ENCODE measurements around the gene FASTKD3. TPM values are rescaled to one million over a fixed set of nuclear protein-coding genes. Genes with fewer than 3 reads are reported as not detected.

Gene FASTKD3
- total RNA-seq, 1 experiment from 2014 or later, result 20.6 TPM

DNA sequence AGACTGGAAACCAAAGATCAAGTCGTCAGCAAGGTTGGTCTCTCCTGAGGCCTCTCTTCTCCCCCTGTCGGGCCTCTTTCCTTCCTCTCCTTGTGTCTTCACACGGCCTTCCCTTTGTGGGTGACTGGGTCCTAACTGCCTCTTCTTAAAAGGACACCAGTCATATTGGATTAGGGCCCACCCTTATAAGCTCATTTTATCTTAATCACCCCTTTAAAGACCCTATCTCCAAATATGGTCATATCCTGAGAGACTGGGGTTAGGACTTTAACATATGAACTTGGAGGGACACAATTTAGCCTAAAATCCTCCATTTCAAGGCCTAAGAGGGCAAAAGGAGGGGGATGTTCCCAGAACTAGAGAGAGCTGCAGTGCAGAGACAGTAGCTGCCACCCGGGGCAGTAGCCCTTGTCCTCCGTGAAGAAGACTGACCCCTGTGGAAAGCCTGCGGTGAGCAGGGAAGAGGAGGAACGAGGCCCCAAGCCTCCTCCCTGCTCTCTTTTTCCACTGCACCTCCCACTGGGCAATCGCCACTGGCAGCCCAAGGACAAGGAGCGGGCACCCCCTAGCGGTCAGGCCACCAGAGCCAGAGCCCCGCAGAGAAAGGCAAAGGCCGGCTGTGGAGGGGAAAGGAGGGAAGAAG lies 52.8 kb downstream of the FASTKD3 start:
- no peaks in the 10 kb centered on the region; the same call in 1 of the 2 replicates for H3K9me2 ChIP-seq (ENCODE audit: insufficient read depth)
- no TSS peak for BruUV-seq (replicated peaks)
- TF ChIP-seq, protein P1, sequence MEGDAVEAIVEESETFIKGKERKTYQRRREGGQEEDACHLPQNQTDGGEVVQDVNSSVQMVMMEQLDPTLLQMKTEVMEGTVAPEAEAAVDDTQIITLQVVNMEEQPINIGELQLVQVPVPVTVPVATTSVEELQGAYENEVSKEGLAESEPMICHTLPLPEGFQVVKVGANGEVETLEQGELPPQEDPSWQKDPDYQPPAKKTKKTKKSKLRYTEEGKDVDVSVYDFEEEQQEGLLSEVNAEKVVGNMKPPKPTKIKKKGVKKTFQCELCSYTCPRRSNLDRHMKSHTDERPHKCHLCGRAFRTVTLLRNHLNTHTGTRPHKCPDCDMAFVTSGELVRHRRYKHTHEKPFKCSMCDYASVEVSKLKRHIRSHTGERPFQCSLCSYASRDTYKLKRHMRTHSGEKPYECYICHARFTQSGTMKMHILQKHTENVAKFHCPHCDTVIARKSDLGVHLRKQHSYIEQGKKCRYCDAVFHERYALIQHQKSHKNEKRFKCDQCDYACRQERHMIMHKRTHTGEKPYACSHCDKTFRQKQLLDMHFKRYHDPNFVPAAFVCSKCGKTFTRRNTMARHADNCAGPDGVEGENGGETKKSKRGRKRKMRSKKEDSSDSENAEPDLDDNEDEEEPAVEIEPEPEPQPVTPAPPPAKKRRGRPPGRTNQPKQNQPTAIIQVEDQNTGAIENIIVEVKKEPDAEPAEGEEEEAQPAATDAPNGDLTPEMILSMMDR (conservative IDR thresholded peaks at IDR 0.05), result peak; percentile 92
- TF ChIP-seq EZH2 (IDR thresholded peaks at IDR 0.05; ENCODE audit: low read depth), result no peak
- intact Hi-C loops (cut with micrococcal nuclease; ENCODE audit: unreplicated experiment), result loop anchor here (1.0 to 2.0 kb wide), 2 partner anchors 555 to 1049 kb away; no protein-coding TSS in a partner anchor
- H3K27ac ChIP-seq, result no peak overlapping the region
- no peak overlapping the region for H2AFZ ChIP-seq
- peaks cover 96% of the 10 kb centered on the region for H3K27me3 ChIP-seq (ENCODE audit: insufficient read depth, low read depth)
- H3K4me1 ChIP-seq (replicated peaks; ENCODE audit: insufficient read depth), result no peaks in the 10 kb centered on the region
- no peak overlapping the region for H3K4me3 ChIP-seq
- H4K20me1 ChIP-seq (ENCODE audit: insufficient read depth), result 0 out of 2 replicates have a peak, but pooled peaks cover 3% of the 10 kb centered on the region
- ChIA-PET CTCF (interaction anchor here (0.7 kb wide), 1 partner anchor 364 kb away, joined by 3 read pairs; no protein-coding TSS in a partner anchor), POLR2A (ENCODE audit: unreplicated experiment) (no interaction called here)
- H3F3A ChIP-seq (ENCODE audit: insufficient read depth, low read depth), result no peaks in the 10 kb centered on the region
- no peaks in the 10 kb centered on the region for H3K36me3 ChIP-seq (ENCODE audit: low read depth)
- H3K9me3 ChIP-seq (ENCODE audit: insufficient read depth, low read depth), result no peaks in the 10 kb centered on the region
- no peak overlapping the region for H3K4me2 ChIP-seq
- H3K79me2 ChIP-seq (ENCODE audit: low read depth), result no peaks in the 10 kb centered on the region
- DNase-seq, result peak in 1 of 2 experiments; percentile 77

DNA sequence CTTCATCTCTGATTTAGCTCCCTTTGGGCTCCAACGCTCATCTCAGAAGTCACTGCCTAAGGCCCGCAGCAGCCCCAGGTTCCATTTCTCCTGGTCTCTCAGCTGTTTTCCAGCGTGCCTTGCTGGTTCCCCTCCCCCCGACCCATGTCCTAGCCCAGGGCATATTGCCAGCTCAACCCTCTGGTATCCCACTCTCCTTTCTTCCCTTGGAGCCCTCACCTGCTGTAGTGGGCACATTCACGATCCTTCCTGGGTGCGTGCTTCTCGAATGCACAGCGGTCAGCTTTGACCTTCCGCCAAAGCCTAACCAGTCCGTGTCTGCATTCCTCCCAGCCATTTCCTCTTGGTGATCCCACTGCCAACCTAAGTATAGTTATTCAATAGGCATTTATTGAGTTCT lies 54.0 kb downstream of the FASTKD3 start:
- no peaks in the 10 kb centered on the region; the same call in 1 of the 2 replicates for H3K9me2 ChIP-seq (ENCODE audit: insufficient read depth)
- POLR2A ChIA-PET (ENCODE audit: unreplicated experiment), result no interaction called here
- H3K4me2 ChIP-seq, result no peak overlapping the region
- no peak for DNase-seq
- peaks cover 95% of the 10 kb centered on the region for H3K27me3 ChIP-seq (ENCODE audit: insufficient read depth, low read depth)
- H3K9me3 ChIP-seq (ENCODE audit: insufficient read depth, low read depth), result no peaks in the 10 kb centered on the region
- H4K20me1 ChIP-seq (ENCODE audit: insufficient read depth), result 0 out of 2 replicates have a peak, but pooled peaks cover 3% of the 10 kb centered on the region
- H3K4me1 ChIP-seq (replicated peaks; ENCODE audit: insufficient read depth), result no peaks in the 10 kb centered on the region
- no peak overlapping the region for H2AFZ ChIP-seq
- TF ChIP-seq, protein P1 (conservative IDR thresholded peaks at IDR 0.05), result no peak
- no peak for TF ChIP-seq EZH2 (IDR thresholded peaks at IDR 0.05; ENCODE audit: low read depth)
- no peak overlapping the region for H3K27ac ChIP-seq
- intact Hi-C loops (cut with micrococcal nuclease; ENCODE audit: unreplicated experiment), result no loop called here
- no TSS peak for BruUV-seq (replicated peaks)
- H3K36me3 ChIP-seq (ENCODE audit: low read depth), result no peaks in the 10 kb centered on the region
- no peaks in the 10 kb centered on the region for H3K79me2 ChIP-seq (ENCODE audit: low read depth)
- H3K4me3 ChIP-seq, result no peak overlapping the region
- H3F3A ChIP-seq (ENCODE audit: insufficient read depth, low read depth), result no peaks in the 10 kb centered on the region
- CTCF ChIA-PET, result no interaction called here

DNA sequence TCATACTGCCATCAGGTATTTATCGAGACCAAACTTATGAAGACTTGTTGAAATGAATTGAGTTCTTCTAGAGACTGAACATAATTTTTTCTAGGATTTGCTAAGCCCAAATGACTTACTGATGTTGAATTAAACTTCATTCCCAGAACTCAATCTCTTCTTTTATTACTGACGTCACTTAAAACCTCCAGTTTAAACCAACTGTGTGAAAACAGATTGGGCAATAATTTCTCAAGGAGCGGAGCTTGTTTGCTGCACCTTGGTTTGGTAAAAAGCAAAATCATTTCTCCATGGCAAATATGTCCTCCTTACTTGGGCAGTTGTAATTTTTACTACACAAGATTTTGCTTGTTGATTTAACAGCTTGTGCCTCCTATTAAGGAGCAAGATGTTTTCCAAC lies 55.3 kb downstream of the FASTKD3 start:
- no peaks in the 10 kb centered on the region; the same call in 1 of the 2 replicates for H3K9me2 ChIP-seq (ENCODE audit: insufficient read depth)
- H3F3A ChIP-seq (ENCODE audit: insufficient read depth, low read depth), result no peaks in the 10 kb centered on the region
- no peaks in the 10 kb centered on the region for H3K36me3 ChIP-seq (ENCODE audit: low read depth)
- peaks cover 88% of the 10 kb centered on the region for H3K27me3 ChIP-seq (ENCODE audit: insufficient read depth, low read depth)
- no peak overlapping the region for H3K27ac ChIP-seq
- H3K4me2 ChIP-seq, result no peak overlapping the region
- H3K4me3 ChIP-seq, result no peak overlapping the region
- H3K4me1 ChIP-seq (replicated peaks; ENCODE audit: insufficient read depth), result no peaks in the 10 kb centered on the region
- no peak overlapping the region for H2AFZ ChIP-seq
- no TSS peak for BruUV-seq (replicated peaks)
- H3K79me2 ChIP-seq (ENCODE audit: low read depth), result no peaks in the 10 kb centered on the region
- intact Hi-C loops (cut with micrococcal nuclease; ENCODE audit: unreplicated experiment), result no loop called here
- TF ChIP-seq EZH2 (IDR thresholded peaks at IDR 0.05; ENCODE audit: low read depth), result no peak
- TF ChIP-seq, protein P1 (conservative IDR thresholded peaks at IDR 0.05), result no peak
- DNase-seq, result no peak
- 0 out of 2 replicates have a peak, but pooled peaks cover 3% of the 10 kb centered on the region for H4K20me1 ChIP-seq (ENCODE audit: insufficient read depth)
- ChIA-PET POLR2A (ENCODE audit: unreplicated experiment) (no interaction called here), CTCF (no interaction called here)
- H3K9me3 ChIP-seq (ENCODE audit: insufficient read depth, low read depth), result no peaks in the 10 kb centered on the region

Data from PC-9 (cell line).